SU-DHL-6 (cell line): ENCODE results near the gene POU6F2.

Source experiments
- CTCF ChIP-seq: fragments of 200-600 bp; sonication (generic); IDR thresholded peaks from one replicate; pipeline ENCODE4 v1.5.1; 2017; ENCODE audit warnings: antibody characterized with exemption, mild to moderate bottlenecking, low read length, moderate library complexity; ENCODE audit not compliant: insufficient read depth, poor library complexity, severe bottlenecking
- EZH2phosphoT487 ChIP-seq: fragments of 200-600 bp; sonication (generic), shearing (Covaris generic); conservative IDR thresholded peaks from 2 replicates; pipeline ENCODE4 v1.6.1; 2018; ENCODE audit warnings: mild to moderate bottlenecking, antibody characterized with exemption, low read length, moderate library complexity, mixed read lengths

- no peak for TF ChIP-seq CTCF
- no peak for TF ChIP-seq EZH2phosphoT487
Measured at GRCh38 chr7:39407723-39408122, 430.0 kb downstream of the POU6F2 start.
